AG10803 (cell line): ENCODE measurements around the gene GALNT10.

Experiments
- DNase-seq: peaks from one replicate; pipeline ENCODE4 v3.0.0; 2010; ENCODE audit warnings: low read depth
- H3K4me3 ChIP-seq: 2 replicates; pipeline ENCODE4 v1.5.1; 2011; ENCODE audit warnings: mild to moderate bottlenecking, low read length, control low read depth
- TF ChIP-seq, protein P1 (sequence below): conservative IDR thresholded peaks from 2 replicates; pipeline ENCODE4 v1.5.1; 2011; ENCODE audit warnings: mild to moderate bottlenecking, low read length, control low read depth, inconsistent platforms

The GALNT10 gene

DNA sequence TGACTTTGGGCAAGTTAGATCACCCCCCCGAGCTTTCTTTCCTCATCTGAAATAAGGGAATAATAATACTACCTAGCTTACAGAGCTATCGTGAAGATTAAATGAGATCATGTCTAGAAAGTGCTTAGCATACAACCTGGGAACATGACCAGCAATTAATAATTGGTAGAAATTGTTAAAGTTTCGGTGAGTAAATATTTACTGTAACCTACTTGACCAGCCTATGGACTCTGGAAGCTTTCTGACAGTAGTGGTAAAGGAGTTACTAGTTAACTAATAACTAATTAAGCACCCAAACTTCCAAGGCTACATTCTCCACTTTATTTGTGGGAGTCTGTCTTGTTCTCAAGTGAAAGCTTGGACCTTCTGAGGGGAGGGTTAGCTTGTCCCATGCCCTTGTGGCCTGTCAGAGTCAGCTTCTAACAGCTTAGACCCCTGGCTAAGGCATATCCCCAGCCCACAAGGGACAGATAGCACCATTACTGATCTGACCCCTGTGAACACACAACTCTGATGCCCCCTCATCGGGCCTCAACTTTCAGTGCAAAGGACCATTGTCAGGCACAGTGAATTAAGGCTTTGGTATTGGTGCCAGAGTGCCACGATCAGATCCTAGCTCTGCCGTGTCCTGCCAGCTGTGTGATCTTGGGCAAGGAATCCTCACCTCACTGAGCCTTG, 196.6 kb downstream of the GALNT10 start:
- TF ChIP-seq, protein P1, sequence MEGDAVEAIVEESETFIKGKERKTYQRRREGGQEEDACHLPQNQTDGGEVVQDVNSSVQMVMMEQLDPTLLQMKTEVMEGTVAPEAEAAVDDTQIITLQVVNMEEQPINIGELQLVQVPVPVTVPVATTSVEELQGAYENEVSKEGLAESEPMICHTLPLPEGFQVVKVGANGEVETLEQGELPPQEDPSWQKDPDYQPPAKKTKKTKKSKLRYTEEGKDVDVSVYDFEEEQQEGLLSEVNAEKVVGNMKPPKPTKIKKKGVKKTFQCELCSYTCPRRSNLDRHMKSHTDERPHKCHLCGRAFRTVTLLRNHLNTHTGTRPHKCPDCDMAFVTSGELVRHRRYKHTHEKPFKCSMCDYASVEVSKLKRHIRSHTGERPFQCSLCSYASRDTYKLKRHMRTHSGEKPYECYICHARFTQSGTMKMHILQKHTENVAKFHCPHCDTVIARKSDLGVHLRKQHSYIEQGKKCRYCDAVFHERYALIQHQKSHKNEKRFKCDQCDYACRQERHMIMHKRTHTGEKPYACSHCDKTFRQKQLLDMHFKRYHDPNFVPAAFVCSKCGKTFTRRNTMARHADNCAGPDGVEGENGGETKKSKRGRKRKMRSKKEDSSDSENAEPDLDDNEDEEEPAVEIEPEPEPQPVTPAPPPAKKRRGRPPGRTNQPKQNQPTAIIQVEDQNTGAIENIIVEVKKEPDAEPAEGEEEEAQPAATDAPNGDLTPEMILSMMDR, result no peak
- DNase-seq, result no peak

DNA sequence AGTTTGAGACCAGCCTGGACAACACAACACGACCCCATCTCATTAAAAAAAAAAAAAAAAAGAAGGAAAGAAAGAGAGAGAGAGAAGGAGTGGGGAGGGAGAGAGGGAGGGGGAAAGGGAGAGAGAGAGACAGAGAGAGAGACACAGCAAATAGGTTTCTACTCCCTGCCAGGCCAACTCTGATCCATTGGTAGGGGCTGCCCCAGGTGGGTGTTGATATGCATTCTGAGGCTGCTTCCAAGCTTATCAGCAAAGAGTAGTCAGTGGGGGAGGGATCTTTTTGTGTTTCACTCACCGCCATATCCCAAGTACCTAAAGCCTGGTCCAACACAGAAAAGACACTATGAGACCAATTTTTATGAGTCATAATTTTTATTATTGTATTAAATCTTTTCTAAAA, 198.3 kb downstream of the GALNT10 start:
- no peak for DNase-seq

More for the DNA sequence above, 196.6 kb downstream of the GALNT10 start:
- no peak overlapping the region for H3K4me3 ChIP-seq

DNA sequence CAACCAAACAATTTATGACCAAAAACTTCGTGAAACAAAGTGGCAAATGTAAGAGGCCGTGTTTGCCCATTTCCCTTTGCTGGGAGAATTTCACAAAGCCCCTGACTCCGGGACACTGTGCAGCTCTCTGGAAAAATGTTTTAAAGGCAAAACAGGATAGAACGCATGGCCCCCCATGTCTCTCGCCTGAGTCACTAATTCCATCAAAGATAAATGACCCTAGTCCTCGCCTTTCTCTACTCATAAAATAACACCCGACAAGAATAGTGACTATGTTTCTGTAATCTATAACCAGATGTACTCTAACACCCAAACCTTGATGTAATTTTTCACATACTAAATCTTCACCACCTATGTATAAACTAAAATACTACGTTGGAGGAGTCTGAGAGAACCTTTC, 199.6 kb downstream of the GALNT10 start:
- TF ChIP-seq, protein P1, result no peak
- DNase-seq, result no peak
- no peak overlapping the region for H3K4me3 ChIP-seq

More for the DNA sequence above, 198.3 kb downstream of the GALNT10 start:
- H3K4me3 ChIP-seq, result no peak overlapping the region
- TF ChIP-seq, protein P1, result no peak

DNA sequence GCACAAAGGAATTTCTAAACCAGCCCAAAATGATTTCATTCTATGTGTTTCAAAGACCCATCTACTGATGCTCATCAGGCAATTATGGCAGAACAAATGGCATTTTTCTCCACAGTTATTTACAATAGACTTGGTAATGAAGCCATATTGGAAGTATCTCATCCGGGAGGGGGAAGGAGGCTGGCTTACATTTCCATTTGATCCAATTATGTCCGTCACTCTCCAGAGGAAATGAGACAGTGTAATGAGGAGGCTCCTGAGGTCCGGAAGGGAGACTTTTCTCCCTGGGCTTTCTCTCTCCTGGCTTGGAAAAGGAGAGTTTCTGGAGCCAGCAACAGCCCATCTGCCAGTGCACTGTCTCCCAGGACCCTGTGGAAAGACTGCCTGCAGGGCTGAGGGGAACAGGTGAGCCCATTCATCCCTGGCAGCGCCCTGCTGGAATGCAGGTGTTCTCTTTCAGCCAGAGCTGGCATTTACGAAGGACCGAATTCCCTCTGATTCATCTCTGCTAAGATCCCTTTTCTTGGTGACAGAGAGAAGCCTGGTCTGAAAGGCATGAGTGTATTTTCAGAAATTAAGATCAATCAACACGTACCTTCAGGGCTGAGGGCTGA, 200.3 kb downstream of the GALNT10 start:
- no peak overlapping the region for H3K4me3 ChIP-seq
- no peak for DNase-seq
- TF ChIP-seq, protein P1, result no peak

DNA sequence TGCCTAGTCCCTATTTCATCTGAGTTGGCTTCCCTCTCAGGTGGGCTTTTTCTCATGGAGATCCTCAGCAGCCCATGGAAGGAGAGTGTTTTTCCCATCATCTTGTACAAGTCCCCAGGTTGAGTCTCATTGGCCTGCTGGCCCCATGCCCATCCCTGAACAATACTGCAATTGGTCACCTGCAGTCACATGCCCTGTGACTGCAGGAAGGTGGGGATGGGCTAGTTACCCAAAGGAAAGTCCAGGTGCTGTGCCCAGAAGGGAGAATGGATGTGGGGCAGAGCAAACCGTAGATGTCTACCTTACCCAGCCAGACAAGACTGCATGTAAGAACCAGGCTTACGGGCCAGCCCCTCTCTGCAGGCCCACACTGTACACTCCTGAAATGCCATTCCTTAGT, 201.3 kb downstream of the GALNT10 start:
- no peak for DNase-seq
- H3K4me3 ChIP-seq, result no peak overlapping the region
- TF ChIP-seq, protein P1, result no peak

DNA sequence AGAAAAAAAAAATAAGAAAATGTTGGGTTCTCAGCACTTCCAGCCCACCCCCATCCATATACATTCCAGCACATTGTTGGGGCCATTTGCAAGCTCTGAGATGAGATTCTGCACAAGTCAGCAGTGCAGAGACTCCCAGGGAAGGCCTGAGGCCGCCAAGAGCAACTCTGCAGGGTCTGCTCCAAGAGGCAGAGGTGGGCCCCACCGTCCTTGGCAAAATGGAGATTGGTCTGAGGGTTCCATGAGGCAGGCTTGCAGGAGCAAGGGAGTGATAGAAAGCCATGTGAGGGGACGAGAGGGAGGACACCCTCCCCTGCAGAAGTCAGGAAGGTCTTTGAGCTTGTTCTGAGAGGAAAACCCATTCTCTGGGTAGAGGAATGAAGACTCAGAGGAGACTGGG, 203.3 kb downstream of the GALNT10 start:
- TF ChIP-seq, protein P1, result no peak
- DNase-seq, result no peak
- H3K4me3 ChIP-seq, result no peak overlapping the region

DNA sequence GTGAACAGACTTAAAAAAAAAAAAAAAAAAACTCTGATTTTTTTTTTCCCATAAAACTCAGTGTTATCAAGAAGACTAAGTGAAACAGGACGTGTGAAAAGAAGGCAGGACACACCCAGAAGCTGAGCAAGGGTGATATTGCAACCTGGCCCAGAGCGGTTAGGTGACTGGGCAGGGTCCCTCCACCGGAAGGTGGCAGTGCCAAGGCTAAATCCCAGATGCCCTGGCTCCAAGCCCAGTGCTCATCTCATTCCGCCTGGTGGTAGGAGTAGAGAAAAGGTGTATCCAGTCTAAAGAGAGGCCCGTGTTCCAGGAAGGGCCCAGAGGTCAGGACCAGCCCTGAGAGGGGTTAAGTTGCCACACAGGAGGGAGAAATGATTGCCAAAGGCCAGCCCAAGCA, 203.8 kb downstream of the GALNT10 start:
- H3K4me3 ChIP-seq, result no peak overlapping the region

More for the DNA sequence above, 203.8 kb downstream of the GALNT10 start:
- DNase-seq, result no peak
- TF ChIP-seq, protein P1, result no peak
